Keratinocyte (primary cell): Measurements from ENCODE around the gene HECTD1. TPM values are rescaled to one million over a fixed set of nuclear protein-coding genes. Genes with fewer than 3 reads are reported as not detected.

Source experiments
- DNase-seq: peaks from one replicate; pipeline ENCODE4 v3.0.0-alpha.2; 2011; ENCODE audit warnings: low read depth, missing footprints, low spot score
- FAIRE-seq: peaks from 2 replicates; lab custom pipeline; 2011; peaks lifted over from hg19 to GRCh38; lab: Jason Lieb, UNC
- H2AFZ ChIP-seq: 2 replicates; pipeline ENCODE4 v1.6.0; 2012; ENCODE audit warnings: low read length, control low read depth, inconsistent platforms; ENCODE audit not compliant: control insufficient read depth
- H3K27ac ChIP-seq: 2 replicates; pipeline ENCODE4 v1.5.1; 2011; ENCODE audit warnings: low read length; ENCODE audit not compliant: control insufficient read depth, insufficient read depth
- H3K27me3 ChIP-seq: 3 replicates; pipeline ENCODE4 v1.6.0; 2011; ENCODE audit warnings: low read length; ENCODE audit not compliant: control insufficient read depth, insufficient read depth; ENCODE audit errors: extremely low read depth
- H3K36me3 ChIP-seq, 2 experiments: 2 replicates in 1 of 2; 3 replicates in 1 of 2; pipeline ENCODE4 v1.5.1; 2011; ENCODE audit warnings: low read length in 2 of 2, mild to moderate bottlenecking in 1 of 2; ENCODE audit not compliant: control insufficient read depth in 2 of 2, insufficient read depth in 2 of 2; ENCODE audit errors: extremely low read depth in 1 of 2
- H3K4me1 ChIP-seq: 3 replicates; pipeline ENCODE4 v1.5.1; 2011; ENCODE audit warnings: low read length; ENCODE audit not compliant: control insufficient read depth, insufficient read depth; ENCODE audit errors: extremely low read depth
- H3K4me2 ChIP-seq: 3 replicates; pipeline ENCODE4 v1.6.0; 2011; ENCODE audit warnings: low read depth, low read length; ENCODE audit not compliant: control insufficient read depth, insufficient read depth; ENCODE audit errors: extremely low read depth
- H3K4me3 ChIP-seq, 3 experiments: fragments of 200-600 bp in 1 of 3; sonication (generic) in 1 of 3; 2 replicates in 2 of 3; 3 replicates in 1 of 3; pipeline ENCODE4 v1.5.1; 2011 to 2016; ENCODE audit warnings: low read length in 3 of 3, mild to moderate bottlenecking in 3 of 3, control low read depth in 2 of 3, inconsistent platforms in 1 of 3, low read depth in 1 of 3, mixed read lengths in 1 of 3, mixed run types in 1 of 3, moderate library complexity in 1 of 3; ENCODE audit not compliant: control insufficient read depth in 2 of 3, insufficient read depth in 2 of 3; ENCODE audit errors: extremely low read depth in 1 of 3
- H3K79me2 ChIP-seq: 2 replicates; pipeline ENCODE4 v1.6.0; 2012; ENCODE audit warnings: low read length; ENCODE audit not compliant: control insufficient read depth, insufficient read depth
- H3K9ac ChIP-seq: 3 replicates; pipeline ENCODE4 v1.6.0; 2011; ENCODE audit warnings: low read length; ENCODE audit not compliant: control insufficient read depth, insufficient read depth; ENCODE audit errors: extremely low read depth
- H3K9me1 ChIP-seq: 3 replicates; pipeline ENCODE4 v1.6.0; 2011; ENCODE audit warnings: low read length; ENCODE audit not compliant: control insufficient read depth, insufficient read depth; ENCODE audit errors: extremely low read depth
- H3K9me3 ChIP-seq: 2 replicates; pipeline ENCODE4 v1.5.1; 2012; ENCODE audit warnings: low read depth, low read length; ENCODE audit not compliant: control insufficient read depth
- H4K20me1 ChIP-seq: 3 replicates; pipeline ENCODE4 v1.6.0; 2011; ENCODE audit warnings: low read length; ENCODE audit not compliant: control insufficient read depth, insufficient read depth; ENCODE audit errors: extremely low read depth
- CTCF ChIP-seq, 3 experiments: IDR thresholded peaks in 1 of 3; conservative IDR thresholded peaks in 1 of 3; optimal IDR thresholded peaks in 1 of 3; 2 replicates in 2 of 3; 3 replicates in 1 of 3; pipeline versions ENCODE3 to v1.5.1; 2011; ENCODE audit warnings: low read length in 3 of 3, mild to moderate bottlenecking in 3 of 3, moderate library complexity in 2 of 3, control low read depth in 1 of 3, inconsistent platforms in 1 of 3; ENCODE audit not compliant: insufficient read depth in 2 of 3; ENCODE audit errors: extremely low read depth in 1 of 3
- EZH2 ChIP-seq: IDR thresholded peaks from one replicate; pipeline ENCODE4 v1.6.1; 2012; ENCODE audit warnings: inconsistent platforms, mild to moderate bottlenecking, low read length, moderate library complexity
- dilution Hi-C: fragments of 300-500 bp; cut with MboI; formaldehyde crosslinking; loops from one replicate; pipeline ENCODE4 v1.7.0; 2020; ENCODE audit warnings: low sequenced_read_pairs; ENCODE audit not compliant: extremely low pct_ligation_motif_present
- polyA plus RNA-seq, 5 experiments: library from polyadenylated mRNA; depleted of rRNA in 3 of 5; stranded (reverse) in 3 of 5; stranded (forward) in 1 of 5; unstranded in 1 of 5; fragments of >200 nt; gene quantifications; 1 replicate in 1 of 5; 2 replicates in 3 of 5; 3 replicates in 1 of 5; pipeline versions ENCODE4 v1.2.1 to v1.2.3, GENCODE V29; 2011 to 2012; ENCODE audit warnings: missing spikeins in 2 of 5, low read depth in 1 of 5, low replicate concordance in 1 of 5

Gene HECTD1
- polyA plus RNA-seq, 1 donor (not counting 4 experiments of a cell fraction or from before 2014, with no cell fraction given) = 94.8 TPM

DNA sequence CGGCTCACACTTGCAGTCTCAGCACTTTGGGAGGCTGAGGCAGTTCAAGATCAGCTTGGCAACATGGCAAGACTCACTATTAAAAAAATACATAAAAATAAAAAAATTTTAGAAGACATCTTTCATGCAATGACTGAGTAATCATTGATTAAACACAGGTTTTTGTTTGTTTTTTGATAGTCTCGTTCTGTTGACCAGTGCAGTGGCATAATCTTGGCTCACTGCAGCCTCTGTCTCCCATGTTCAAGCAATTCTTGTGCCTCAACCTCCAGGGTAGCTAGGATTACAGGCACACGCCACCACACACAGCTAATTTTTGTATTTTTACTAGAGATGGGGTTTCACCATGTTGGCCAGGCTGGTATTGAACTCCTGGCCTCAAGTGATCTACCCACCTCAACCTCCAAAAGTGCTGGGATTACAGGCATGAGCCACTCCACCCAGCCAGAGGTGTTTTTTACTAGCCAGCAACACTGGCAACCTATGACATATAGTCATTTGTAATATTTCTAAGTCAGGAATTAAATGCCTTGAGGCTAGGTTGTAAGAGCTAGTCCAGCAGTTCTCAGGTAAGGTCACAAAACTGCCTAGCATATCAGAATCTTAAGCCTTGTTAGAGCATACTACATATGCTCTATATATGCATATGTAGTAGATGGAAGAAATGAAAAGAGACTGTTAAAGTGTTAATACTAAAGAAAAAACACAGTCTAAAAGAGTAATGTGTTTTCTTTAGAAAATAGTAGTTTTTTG is 27.1 kb downstream of the HECTD1 start:
- Histone ChIP-seq H3K9ac (no peak overlapping the region), H3K4me1 (no peaks in the 10 kb centered on the region), H2AFZ (no peak overlapping the region), H3K4me2 (no peak overlapping the region), H3K9me3 (no peaks in the 10 kb centered on the region), H3K4me3 (no peak overlapping the region), H3K36me3 (peaks cover 3 to 6% of the 10 kb centered on the region in 2 experiments), H4K20me1 (no peaks in the 10 kb centered on the region), H3K9me1 (no peaks in the 10 kb centered on the region), H3K79me2 (peaks cover 29% of the 10 kb centered on the region), H3K27me3 (no peaks in the 10 kb centered on the region), H3K27ac (no peak overlapping the region)
- dilution Hi-C loops = no loop called here
- DNase-seq (no peak), FAIRE-seq (no peak)
- TF ChIP-seq EZH2 (no peak), CTCF (optimal IDR thresholded peaks at IDR 0.05 in 1 of 3, IDR thresholded peaks at IDR 0.05 in 1 of 3, conservative IDR thresholded peaks at IDR 0.05 in 1 of 3; ENCODE audit: extremely low read depth in 1 of 3, insufficient read depth in 2 of 3, low read length in 3 of 3) (no peak)

GRCh38 chr14:31174433-31174832 is 33.2 kb downstream of the HECTD1 start:
- H4K20me1 ChIP-seq = no peaks in the 10 kb centered on the region
- no peak for DNase-seq
- H3K79me2 ChIP-seq = no peaks in the 10 kb centered on the region
- no peak for FAIRE-seq
- dilution Hi-C loops = no loop called here
- H3K4me3 ChIP-seq = no peak overlapping the region
- H2AFZ ChIP-seq = no peak overlapping the region
- no peak overlapping the region for H3K4me2 ChIP-seq
- peaks cover 16% of the 10 kb centered on the region for H3K4me1 ChIP-seq
- peaks cover 15 to 20% of the 10 kb centered on the region in 2 experiments for H3K36me3 ChIP-seq
- H3K9ac ChIP-seq = no peak overlapping the region
- H3K9me1 ChIP-seq = no peaks in the 10 kb centered on the region
- no peak overlapping the region for H3K27ac ChIP-seq
- no peaks in the 10 kb centered on the region for H3K9me3 ChIP-seq
- no peak for TF ChIP-seq EZH2
- TF ChIP-seq CTCF (optimal IDR thresholded peaks at IDR 0.05 in 1 of 3, IDR thresholded peaks at IDR 0.05 in 1 of 3, conservative IDR thresholded peaks at IDR 0.05 in 1 of 3; ENCODE audit: extremely low read depth in 1 of 3, insufficient read depth in 2 of 3, low read length in 3 of 3) = no peak
- no peaks in the 10 kb centered on the region for H3K27me3 ChIP-seq
